ENCODE measurements around the gene SLC4A9.

- TF ChIP-seq CTCF (IDR thresholded peaks at IDR 0.05) (no peak), POLR2A (IDR thresholded peaks at IDR 0.05) (no peak)
Measured at GRCh38 chr5:140365941-140366340, 5.9 kb downstream of the SLC4A9 start.

Data from lower leg skin (tissue), 3 donors.